Trophoblast cell (in vitro differentiated cells and primary cell): ENCODE data around the gene DPM3.

Source experiments
- DNase-seq, 2 donors: peaks; one replicate each; pipeline ENCODE4 v3.0.0-alpha.2; 2016
- H2AFZ ChIP-seq: 2 replicates; pipeline ENCODE4 v1.6.1; 2013; ENCODE audit warnings: low read length, moderate library complexity, mild to moderate bottlenecking; ENCODE audit not compliant: insufficient read depth, poor library complexity
- H2AK5ac ChIP-seq: 2 replicates; pipeline ENCODE4 v1.6.1; 2013; ENCODE audit warnings: mild to moderate bottlenecking, low read length
- H2BK120ac ChIP-seq: 2 replicates; pipeline ENCODE4 v1.6.1; 2013; ENCODE audit warnings: low read length, mild to moderate bottlenecking, moderate library complexity; ENCODE audit not compliant: insufficient read depth, poor library complexity
- H2BK12ac ChIP-seq: 2 replicates; pipeline ENCODE4 v1.6.1; 2013; ENCODE audit warnings: mild to moderate bottlenecking, low read length, moderate library complexity
- H2BK5ac ChIP-seq: 2 replicates; pipeline ENCODE4 v1.6.1; 2013; ENCODE audit warnings: low read length, low read depth, moderate library complexity, mild to moderate bottlenecking; ENCODE audit not compliant: poor library complexity
- H3K14ac ChIP-seq: 2 replicates; pipeline ENCODE4 v1.6.1; 2013; ENCODE audit warnings: mild to moderate bottlenecking, low read length
- H3K18ac ChIP-seq: 2 replicates; pipeline ENCODE4 v1.6.1; 2013; ENCODE audit warnings: mild to moderate bottlenecking, low read length
- H3K23ac ChIP-seq: 2 replicates; pipeline ENCODE4 v1.6.1; 2013; ENCODE audit warnings: low read length
- H3K27ac ChIP-seq: 2 replicates; pipeline ENCODE4 v1.5.1; 2013; ENCODE audit warnings: low read depth, mild to moderate bottlenecking, inconsistent platforms, low read length, moderate library complexity
- H3K27me3 ChIP-seq: 2 replicates; pipeline ENCODE4 v1.6.1; 2013; ENCODE audit warnings: inconsistent platforms, mild to moderate bottlenecking, low read length, moderate library complexity; ENCODE audit not compliant: insufficient read depth
- H3K36me3 ChIP-seq, 2 experiments: 1 replicate in 1 of 2; 2 replicates in 1 of 2; pipeline ENCODE4 v1.6.1; 2013; ENCODE audit warnings: low read length in 2 of 2, mild to moderate bottlenecking in 2 of 2, moderate library complexity in 1 of 2; ENCODE audit not compliant: insufficient read depth in 2 of 2, control insufficient read depth in 1 of 2
- H3K4ac ChIP-seq: 2 replicates; pipeline ENCODE4 v1.6.1; 2013; ENCODE audit warnings: low read depth, mild to moderate bottlenecking, low read length, moderate library complexity
- H3K4me1 ChIP-seq, 2 experiments: 1 replicate in 1 of 2; 2 replicates in 1 of 2; pipeline ENCODE4 v1.6.1; 2013; ENCODE audit warnings: low read length in 2 of 2, mild to moderate bottlenecking in 2 of 2, moderate library complexity in 1 of 2; ENCODE audit not compliant: insufficient read depth in 2 of 2, control insufficient read depth in 1 of 2
- H3K4me2 ChIP-seq: 2 replicates; pipeline ENCODE4 v1.6.1; 2013; ENCODE audit warnings: inconsistent platforms, mild to moderate bottlenecking, low read length, moderate library complexity
- H3K4me3 ChIP-seq: 2 replicates; pipeline ENCODE4 v1.5.1; 2013; ENCODE audit warnings: mild to moderate bottlenecking, low read depth, low read length, inconsistent platforms
- H3K79me1 ChIP-seq: one replicate; pipeline ENCODE4 v1.6.1; 2013; ENCODE audit warnings: low read length
- H3K79me2 ChIP-seq: 2 replicates; pipeline ENCODE4 v1.6.1; 2013; ENCODE audit warnings: low read length, mild to moderate bottlenecking; ENCODE audit not compliant: control insufficient read depth, insufficient read depth, poor library complexity
- H3K9ac ChIP-seq: 2 replicates; pipeline ENCODE4 v1.6.1; 2013; ENCODE audit warnings: mild to moderate bottlenecking, low read length
- H3K9me3 ChIP-seq: 2 replicates; pipeline ENCODE4 v1.6.1; 2013; ENCODE audit warnings: low read depth, mild to moderate bottlenecking, control low read depth, inconsistent platforms, low read length; ENCODE audit not compliant: insufficient read depth
- H4K12ac ChIP-seq: 2 replicates; pipeline ENCODE4 v1.6.1; 2013; ENCODE audit warnings: low read depth, mild to moderate bottlenecking, low read length, moderate library complexity
- H4K8ac ChIP-seq: 2 replicates; pipeline ENCODE4 v1.6.1; 2013; ENCODE audit warnings: low read depth, mild to moderate bottlenecking, low read length, moderate library complexity
- H4K91ac ChIP-seq: one replicate; pipeline ENCODE4 v1.6.1; 2013; ENCODE audit warnings: low read depth, mild to moderate bottlenecking, low read length, moderate library complexity
- WGBS: extraction: QIAGEN DNeasy Blood & Tissue Kit; methylation state at CpG from one replicate; pipeline ENCODE4 v1.1.7; 2013; ENCODE audit warnings: missing lambda C conversion rate; ENCODE audit not compliant: insufficient read length, insufficient coverage; ENCODE audit errors: extremely low coverage; 5-methylcytosine and 5-hydroxymethylcytosine counted together

DPM3 gene

DNA sequence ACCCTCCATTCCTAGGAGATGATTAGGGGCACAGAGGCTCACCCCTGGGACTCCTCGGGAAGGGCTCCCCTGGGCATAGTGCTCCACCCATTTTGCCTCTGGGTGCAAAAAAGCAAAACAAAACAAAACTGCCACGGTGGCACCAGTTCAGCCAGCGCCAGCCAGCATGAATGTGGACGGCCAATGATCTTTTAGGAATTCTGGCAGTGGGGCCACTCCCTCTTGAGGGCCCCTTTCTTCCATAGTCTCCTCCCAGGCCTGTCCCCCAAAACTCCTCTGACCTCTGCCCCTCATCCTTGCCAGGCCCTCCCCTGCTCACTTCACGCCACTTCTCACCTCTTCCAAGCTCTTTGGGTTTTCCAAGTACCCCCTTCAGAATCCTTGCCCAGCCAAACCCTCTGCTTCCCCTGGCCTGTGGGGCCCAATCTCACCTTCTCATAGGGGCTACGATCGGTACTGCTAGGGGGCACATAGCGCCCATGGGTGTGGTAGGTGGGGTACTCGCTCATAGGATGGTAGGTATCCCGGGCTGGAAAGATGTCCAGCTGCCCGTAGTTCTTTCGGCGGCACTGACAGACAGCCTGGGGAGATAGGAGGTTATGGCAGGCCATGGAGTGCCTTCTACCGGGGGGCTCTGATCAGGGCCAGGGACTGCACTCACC lies 46.6 kb upstream of the DPM3 start:
- Histone ChIP-seq H3K27me3 (no peaks in the 10 kb centered on the region), H3K9ac (no peak overlapping the region)
- WGBS: no CpG with 5 or more reads among the region's 14 CpGs

DNA sequence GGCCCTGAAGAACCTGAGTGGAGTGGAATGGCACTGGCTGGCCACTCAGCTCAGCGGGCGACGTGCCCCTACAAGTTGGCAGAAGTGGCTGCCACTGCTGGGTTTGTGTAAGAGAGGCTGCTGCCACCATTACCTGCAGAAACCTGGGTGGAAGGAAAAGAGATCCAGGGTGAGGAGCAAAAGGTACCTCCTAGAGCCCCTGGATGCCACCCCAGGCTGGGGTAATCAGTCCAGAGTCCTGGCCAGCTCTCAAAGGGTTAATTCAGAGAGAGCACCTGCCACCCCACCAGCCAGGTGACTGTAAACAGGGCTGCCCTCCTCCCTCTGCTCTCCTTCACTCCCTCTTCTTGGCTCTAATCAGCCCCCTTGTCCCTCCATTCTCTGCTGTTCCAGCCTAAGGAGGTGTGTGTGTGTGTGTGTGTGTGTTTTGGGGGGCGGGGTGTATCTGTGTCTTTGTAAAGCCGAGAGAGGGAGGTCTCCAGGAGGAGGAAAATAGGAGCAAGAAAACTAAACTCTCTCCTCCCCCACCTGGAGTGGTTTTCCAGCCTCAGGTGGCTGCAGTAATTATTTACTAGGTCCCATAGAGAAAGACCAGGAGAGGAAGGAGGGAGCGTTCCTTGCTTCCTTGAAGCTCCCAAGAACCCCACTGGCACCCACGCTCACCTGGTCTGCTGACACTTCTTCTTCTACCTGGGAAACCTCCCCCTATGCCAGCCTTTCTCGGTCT lies 45.9 kb upstream of the DPM3 start:
- Histone ChIP-seq H3K4ac (no peak overlapping the region), H3K4me3 (no peak overlapping the region), H4K12ac (no peak overlapping the region), H2BK12ac (no peak overlapping the region), H2AK5ac (no peak overlapping the region), H3K4me1 (peaks cover 0 to 4% of the 10 kb centered on the region in 2 experiments), H3K23ac (peak overlapping the region; percentile 75), H3K9me3 (no peaks in the 10 kb centered on the region), H3K27ac (no peak overlapping the region), H4K8ac (no peak overlapping the region), H4K91ac (no peak overlapping the region), H3K9ac (no peak overlapping the region), H3K79me1 (no peaks in the 10 kb centered on the region), H3K4me2 (no peak overlapping the region), H2BK120ac (no peak overlapping the region), H3K27me3 (no peaks in the 10 kb centered on the region), H2AFZ (no peak overlapping the region), H3K79me2 (no peaks in the 10 kb centered on the region), H3K18ac (no peak overlapping the region), H3K14ac (no peak overlapping the region), H2BK5ac (no peak overlapping the region), H3K36me3 (no peaks in the 10 kb centered on the region)
- no CpG with 5 or more reads among the region's 8 CpGs for WGBS
- DNase-seq: no peak

More for the DNA sequence above, 46.6 kb upstream of the DPM3 start:
- peaks cover 0 to 4% of the 10 kb centered on the region in 2 experiments for H3K4me1 ChIP-seq
- H2BK5ac ChIP-seq: no peak overlapping the region
- no peak overlapping the region for H4K12ac ChIP-seq
- H3K23ac ChIP-seq: peak overlapping the region; percentile 75
- H2AK5ac ChIP-seq: no peak overlapping the region
- no peak overlapping the region for H4K91ac ChIP-seq
- H2BK120ac ChIP-seq: no peak overlapping the region
- H3K14ac ChIP-seq: no peak overlapping the region
- no peak overlapping the region for H2AFZ ChIP-seq
- H2BK12ac ChIP-seq: no peak overlapping the region
- no peaks in the 10 kb centered on the region for H3K9me3 ChIP-seq
- no peak for DNase-seq
- H3K36me3 ChIP-seq: no peaks in the 10 kb centered on the region
- H4K8ac ChIP-seq: no peak overlapping the region
- H3K4me2 ChIP-seq: no peak overlapping the region
- no peaks in the 10 kb centered on the region for H3K79me2 ChIP-seq
- H3K4ac ChIP-seq: no peak overlapping the region
- H3K79me1 ChIP-seq: no peaks in the 10 kb centered on the region
- H3K4me3 ChIP-seq: no peak overlapping the region
- H3K27ac ChIP-seq: no peak overlapping the region
- no peak overlapping the region for H3K18ac ChIP-seq

DNA sequence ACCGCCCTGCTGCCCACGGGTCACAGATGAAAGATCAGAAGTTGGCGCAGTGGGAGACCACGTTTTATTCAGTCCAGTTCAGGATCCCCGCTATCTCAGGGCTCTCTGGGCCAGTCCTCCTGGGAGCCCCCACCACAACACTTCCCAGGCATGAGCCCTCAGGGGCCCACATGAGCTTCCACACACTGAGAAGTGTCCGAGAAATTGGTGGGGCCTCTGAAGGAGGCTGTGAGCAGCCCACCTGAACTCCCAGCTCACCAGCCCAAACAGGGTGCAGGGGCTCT lies 45.4 kb upstream of the DPM3 start:
- no peaks in the 10 kb centered on the region for H3K79me2 ChIP-seq
- H3K79me1 ChIP-seq: no peaks in the 10 kb centered on the region
- H3K36me3 ChIP-seq: no peaks in the 10 kb centered on the region
- no peak overlapping the region for H3K4me3 ChIP-seq
- no peaks in the 10 kb centered on the region for H3K27me3 ChIP-seq
- H3K23ac ChIP-seq: no peak overlapping the region
- H3K18ac ChIP-seq: no peak overlapping the region
- no peaks in the 10 kb centered on the region for H3K9me3 ChIP-seq
- H2AFZ ChIP-seq: no peak overlapping the region
- no peak overlapping the region for H3K4ac ChIP-seq
- no peak overlapping the region for H3K4me2 ChIP-seq
- H4K91ac ChIP-seq: no peak overlapping the region
- H3K27ac ChIP-seq: no peak overlapping the region
- no peak overlapping the region for H2AK5ac ChIP-seq
- peaks cover 0 to 4% of the 10 kb centered on the region in 2 experiments for H3K4me1 ChIP-seq
- no peak overlapping the region for H2BK5ac ChIP-seq
- DNase-seq: peak in 1 of 2 donors; percentile 21
- no peak overlapping the region for H3K14ac ChIP-seq
- H2BK12ac ChIP-seq: no peak overlapping the region
- no peak overlapping the region for H4K12ac ChIP-seq
- no CpG with 5 or more reads among the region's 6 CpGs for WGBS
- no peak overlapping the region for H2BK120ac ChIP-seq
- H4K8ac ChIP-seq: no peak overlapping the region
- H3K9ac ChIP-seq: no peak overlapping the region

DNA sequence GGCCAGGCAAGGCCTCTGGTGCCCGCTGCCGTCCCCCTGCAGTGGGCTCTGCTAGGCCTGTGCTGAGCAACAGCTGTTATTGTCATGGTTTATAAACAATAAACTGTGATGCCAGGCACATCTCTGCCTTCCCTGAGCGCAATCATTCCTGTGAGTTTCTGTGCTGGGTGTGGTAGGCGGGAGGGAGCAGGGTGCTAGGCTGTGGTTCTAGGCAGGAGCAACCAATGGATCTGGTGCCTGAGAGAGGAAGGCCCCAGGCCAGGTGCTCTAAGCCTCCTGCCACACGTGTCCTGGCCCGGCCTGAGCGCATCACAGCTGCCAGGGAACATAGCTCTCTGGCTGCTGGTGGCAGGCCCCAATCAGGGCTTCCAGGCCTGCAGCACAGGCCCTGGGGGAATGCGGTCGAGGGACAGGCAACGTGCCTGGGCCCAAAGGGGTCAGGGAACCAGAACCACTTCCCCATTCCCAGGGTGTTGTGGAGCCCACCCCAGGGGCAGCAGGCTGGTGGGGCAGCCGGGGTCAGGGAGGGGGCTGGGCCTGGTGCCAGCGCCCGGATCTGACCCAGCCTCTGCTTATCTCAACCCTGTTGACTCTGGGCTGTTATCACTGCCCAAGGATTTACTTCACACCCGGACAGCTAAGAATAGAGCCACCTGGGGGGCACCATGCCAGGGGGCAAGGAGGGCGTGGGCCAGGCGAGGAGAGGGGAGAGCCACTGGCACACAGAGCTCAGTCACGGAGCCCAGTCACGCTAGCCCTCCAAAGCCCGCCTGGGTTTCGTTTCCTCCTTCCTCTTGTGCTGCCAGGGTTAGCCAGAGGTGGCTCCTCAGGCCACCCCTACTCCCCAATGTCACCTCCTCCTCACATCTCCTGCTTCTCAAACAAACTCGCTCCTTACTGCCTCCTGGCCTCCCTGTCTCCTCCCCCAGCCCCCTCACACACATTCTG lies 44.8 kb upstream of the DPM3 start:
- Histone ChIP-seq H3K18ac (no peak overlapping the region), H3K79me1 (no peaks in the 10 kb centered on the region), H3K4me2 (no peak overlapping the region), H3K27me3 (no peaks in the 10 kb centered on the region), H2BK120ac (no peak overlapping the region), H3K36me3 (no peaks in the 10 kb centered on the region), H3K79me2 (no peaks in the 10 kb centered on the region), H3K9me3 (no peaks in the 10 kb centered on the region), H3K4me3 (no peak overlapping the region), H3K27ac (no peak overlapping the region), H3K14ac (no peak overlapping the region), H2BK12ac (no peak overlapping the region), H2BK5ac (no peak overlapping the region), H4K91ac (no peak overlapping the region), H3K23ac (no peak overlapping the region), H2AK5ac (no peak overlapping the region), H2AFZ (no peak overlapping the region), H4K8ac (no peak overlapping the region), H3K9ac (no peak overlapping the region), H4K12ac (no peak overlapping the region), H3K4ac (no peak overlapping the region), H3K4me1 (peaks cover 0 to 4% of the 10 kb centered on the region in 2 experiments)
- WGBS: no CpG with 5 or more reads among the region's 21 CpGs
- peak; percentile 92 to 93 for DNase-seq
